ENCODE results near the gene TMEM98.

The TMEM98 gene

DNA sequence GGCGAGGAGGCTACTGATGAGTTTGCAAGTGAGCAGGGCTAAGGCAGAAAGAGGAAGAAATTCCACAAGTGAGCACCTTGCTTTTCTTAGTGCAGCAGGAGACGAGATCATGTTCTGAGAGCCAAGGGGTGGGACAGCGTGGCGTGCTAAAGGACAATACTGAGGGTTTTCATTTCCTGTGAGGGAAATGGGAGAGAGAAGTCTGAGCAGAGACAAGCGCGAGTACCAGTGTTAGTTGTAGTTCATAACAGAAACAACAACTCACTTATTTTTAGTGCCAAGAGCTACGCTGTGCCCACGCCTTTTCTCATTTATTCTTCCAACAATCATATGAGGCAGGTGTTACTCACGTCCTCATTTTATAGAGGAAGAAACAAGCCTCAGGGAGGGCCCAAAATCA is 66.0 kb downstream of the TMEM98 start:
- Histone ChIP-seq H3K27me3 (ENCODE audit: control insufficient read depth, insufficient read depth, low read length) (peaks cover 5% of the 10 kb centered on the region), H3K9ac (ENCODE audit: low read depth, low read length) (no peak overlapping the region), H3K36me3 (ENCODE audit: control insufficient read depth, insufficient read depth, low read length) (no peaks in the 10 kb centered on the region), H3K4me1 (ENCODE audit: control insufficient read depth, insufficient read depth, low read length) (no peaks in the 10 kb centered on the region), H3K4me3 (ENCODE audit: low read depth, low read length) (no peak overlapping the region), H3K9me3 (ENCODE audit: control insufficient read depth, insufficient read depth, low read length) (no peaks in the 10 kb centered on the region)
